Dermis blood vessel endothelial cell (primary cell): ENCODE data around the gene CHRM1. TPM values are rescaled to one million over a fixed set of nuclear protein-coding genes. Genes with fewer than 3 reads are reported as not detected.

Experiments
- DNase-seq: peaks from one replicate; pipeline ENCODE4 v3.0.0; 2010
- total RNA-seq: library from RNA; depleted of rRNA; stranded (reverse); fragments of >200 nt; gene quantifications from 2 replicates; pipeline ENCODE4 v1.2.3, GENCODE V29; 2014

CHRM1 gene
- total RNA-seq, 1 donor from 2014 or later = not detected

GRCh38 chr11:62902932-62903331 lies 18.2 kb downstream of the CHRM1 start:
- DNase-seq = no peak

- no peak for DNase-seq
These were observed 23.1 kb downstream of the CHRM1 start for GRCh38 chr11:62898027-62898426.

- DNase-seq = no peak
These were observed 23.9 kb downstream of the CHRM1 start for GRCh38 chr11:62897311-62897710.

GRCh38 chr11:62896049-62896448 lies 25.1 kb downstream of the CHRM1 start:
- peak; percentile 71 for DNase-seq

GRCh38 chr11:62895501-62895900 lies 25.7 kb downstream of the CHRM1 start:
- no peak for DNase-seq

GRCh38 chr11:62892077-62892922 lies 28.9 kb downstream of the CHRM1 start:
- DNase-seq = no peak

GRCh38 chr11:62889484-62890437 lies 31.4 kb downstream of the CHRM1 start:
- DNase-seq = peak; percentile 84

- DNase-seq = no peak
These were observed 32.1 kb downstream of the CHRM1 start for GRCh38 chr11:62889126-62889483.

- no peak for DNase-seq
These were observed 32.8 kb downstream of the CHRM1 start for GRCh38 chr11:62888406-62888805.

GRCh38 chr11:62885137-62885750 lies 35.9 kb downstream of the CHRM1 start:
- no peak for DNase-seq

GRCh38 chr11:62883673-62884072 lies 37.5 kb downstream of the CHRM1 start:
- DNase-seq = no peak

GRCh38 chr11:62882788-62883501 lies 38.2 kb downstream of the CHRM1 start:
- peak; percentile 53 for DNase-seq

- no peak for DNase-seq
These were observed 38.8 kb downstream of the CHRM1 start for GRCh38 chr11:62882431-62882749.

- peak; percentile 97 for DNase-seq
These were observed 39.4 kb downstream of the CHRM1 start for GRCh38 chr11:62881579-62882430.

- DNase-seq = peak; percentile 94
These were observed 40.2 kb downstream of the CHRM1 start, which contains the start of gene SLC3A2 for GRCh38 chr11:62880803-62881578. TSS of gene SLC3A2 (plus strand) at chr11:62880896. CDS start at chr11:62881024, 128 bp downstream.

- peak; percentile 69 for DNase-seq
These were observed 40.8 kb downstream of the CHRM1 start for GRCh38 chr11:62880231-62880802.

GRCh38 chr11:62879235-62879978 lies 41.8 kb downstream of the CHRM1 start:
- no peak for DNase-seq

GRCh38 chr11:62876712-62877111 lies 44.5 kb downstream of the CHRM1 start:
- no peak for DNase-seq

- DNase-seq = no peak
These were observed 45.3 kb downstream of the CHRM1 start for GRCh38 chr11:62875698-62876478.
